H1 (cell line): Measurements from ENCODE around the gene PRCD. TPM values are rescaled to one million over a fixed set of nuclear protein-coding genes. Genes with fewer than 3 reads are reported as not detected.

Source experiments
- CHD7 ChIP-seq: fragments of 300-600 bp; sonication (generic); IDR thresholded peaks from 2 replicates; pipeline ENCODE4 v1.7.1; 2012; ENCODE audit warnings: low read length, moderate library complexity, mild to moderate bottlenecking, inconsistent platforms; ENCODE audit not compliant: insufficient replicate concordance
- EZH2 ChIP-seq: fragments of 200-600 bp; sonication (generic); IDR thresholded peaks from 2 replicates; pipeline ENCODE4 v1.7.1; 2012; ENCODE audit warnings: low read depth, mild to moderate bottlenecking, moderate library complexity, low read length, inconsistent platforms; ENCODE audit not compliant: severe bottlenecking
- JUND ChIP-seq: IDR thresholded peaks from 2 replicates; pipeline ENCODE4 v1.6.1; 2011; ENCODE audit warnings: mild to moderate bottlenecking, improper control_type of control experiment, low read length
- MAX ChIP-seq: IDR thresholded peaks from 2 replicates; pipeline ENCODE4 v1.6.1; 2012; ENCODE audit warnings: inconsistent platforms
- TCF12 ChIP-seq: IDR thresholded peaks from 2 replicates; pipeline ENCODE4 v1.6.1; 2011; ENCODE audit warnings: low read depth, mild to moderate bottlenecking, low read length
- polyA plus RNA-seq, 7 experiments: library from polyadenylated mRNA; depleted of rRNA in 3 of 7; stranded (reverse) in 5 of 7; unstranded in 2 of 7; fragments of >200 nt in 5 of 7; fragments of 200-250 nt in 2 of 7; gene quantifications; 1 replicate in 5 of 7; 2 replicates in 1 of 7; 4 replicates in 1 of 7; pipeline versions ENCODE4 v1.2.1 to v1.2.3, GENCODE V29; 2011 to 2013; ENCODE audit warnings: missing spikeins in 2 of 7, mixed read lengths in 2 of 7
- total RNA-seq: library from RNA; stranded (reverse); fragmentation: NEBNext Ultra II Directional; extraction: Animal tissue kit (Norgen Biotek cat#: 25700); gene quantifications from 2 replicates; pipeline ENCODE4 v1.2.1, GENCODE V29; 2021

PRCD gene
- total and polyA plus RNA-seq, 2 of the 8 experiments (the other 6 are each of a cell fraction or from before 2014, with no cell fraction given), result 0.77 to 2.1 TPM

- TF ChIP-seq TCF12 (no peak), CHD7 (no peak), EZH2 (no peak), MAX (no peak), JUND (no peak)
Measured at GRCh38 chr17:76528528-76529223, 11.2 kb upstream of the PRCD start (continued).
